Neural cell (in vitro differentiated cells): Measurements from ENCODE around the gene TPM1.

Experiments used
- EP300 ChIP-seq: fragments of 450-650 bp; conservative IDR thresholded peaks from 2 replicates; pipeline ENCODE4 v1.6.1; 2014; ENCODE audit warnings: antibody characterized with exemption, mild to moderate bottlenecking, moderate library complexity; ENCODE audit not compliant: poor library complexity, severe bottlenecking
- POLR2AphosphoS5 ChIP-seq: IDR thresholded peaks from 2 replicates; pipeline ENCODE4 v1.6.1; 2012

DNA sequence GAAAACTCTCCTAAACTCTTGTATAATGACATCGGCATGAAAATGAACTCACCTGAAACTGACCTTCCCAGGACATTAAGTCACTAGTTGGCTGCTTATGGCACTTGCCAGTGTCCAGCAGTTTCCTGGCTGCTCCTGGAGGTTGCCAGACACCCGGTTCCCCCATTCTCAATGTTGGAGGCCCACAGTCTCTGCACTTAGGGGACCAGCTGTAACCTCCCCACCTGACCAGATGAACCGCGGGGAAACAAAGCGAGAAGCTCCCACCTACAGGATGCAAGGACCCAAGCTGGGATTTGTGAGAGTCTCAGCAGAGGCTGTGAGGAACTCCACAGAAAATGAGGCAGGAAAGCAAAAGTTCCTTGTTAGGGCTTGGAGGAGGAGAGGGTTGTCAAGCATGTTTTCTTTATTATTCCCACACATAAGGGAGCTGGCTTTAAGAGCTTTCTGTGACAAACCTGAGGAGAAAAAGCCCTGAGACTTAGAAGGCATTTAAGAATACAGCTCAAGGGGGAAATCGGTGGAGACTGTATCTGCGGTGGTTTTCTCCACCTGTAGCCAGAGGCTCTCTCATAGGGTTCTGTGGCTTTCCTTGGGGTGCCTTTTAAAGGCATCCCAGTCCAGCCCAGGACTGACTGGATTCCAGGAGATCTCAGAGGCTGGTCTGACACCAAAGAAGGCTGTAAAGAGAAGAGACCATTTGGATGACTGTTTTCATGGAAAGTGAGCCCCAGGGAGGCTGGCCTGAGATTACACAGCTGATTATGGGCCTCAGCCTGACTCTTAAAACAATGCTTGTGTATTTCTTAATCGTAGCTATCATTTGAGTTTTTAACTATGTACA is 4.6 kb downstream of the TPM1 start:
- TF ChIP-seq EP300, result no peak
- no peak for TF ChIP-seq POLR2AphosphoS5
